ENCODE measurements around the gene PTAFR.

DNA sequence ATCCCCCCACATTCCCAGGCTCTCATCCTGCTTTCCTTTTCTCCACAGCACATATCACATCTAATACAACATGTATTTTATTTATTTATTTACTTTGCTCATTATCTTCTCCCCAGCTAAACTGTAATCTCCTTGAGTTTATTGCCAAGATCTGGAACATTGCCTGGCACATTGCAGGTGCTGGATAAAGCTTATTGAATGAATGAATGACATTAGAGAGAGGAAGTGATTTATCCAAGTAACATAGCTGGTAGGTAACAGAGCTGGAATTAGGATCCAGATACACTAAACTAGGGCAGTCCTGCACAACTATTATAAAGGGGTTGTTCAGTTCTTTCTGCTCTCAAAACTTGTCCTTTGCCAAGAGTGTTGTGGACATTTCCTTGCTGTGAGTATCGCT is 8.6 kb upstream of the PTAFR start:
- TF ChIP-seq CTCF (conservative IDR thresholded peaks at IDR 0.05; ENCODE audit: low read depth, low read length) (no peak), EZH2 (IDR thresholded peaks at IDR 0.05; ENCODE audit: borderline replicate concordance, low read depth, low read length, poor library complexity, severe bottlenecking) (no peak)
